GM20000 (cell line): Measurements from ENCODE around the gene LATS2.

ENCODE experiments used
- DNase-seq: peaks from one replicate; pipeline ENCODE4 v3.0.0; 2012; ENCODE audit warnings: low spot score
- TF ChIP-seq, protein P1 (sequence below): IDR thresholded peaks from 2 replicates; pipeline ENCODE4 v1.5.1; 2012; ENCODE audit warnings: mild to moderate bottlenecking, control low read depth; ENCODE audit errors: extremely low read depth, missing control alignments

The LATS2 gene

DNA sequence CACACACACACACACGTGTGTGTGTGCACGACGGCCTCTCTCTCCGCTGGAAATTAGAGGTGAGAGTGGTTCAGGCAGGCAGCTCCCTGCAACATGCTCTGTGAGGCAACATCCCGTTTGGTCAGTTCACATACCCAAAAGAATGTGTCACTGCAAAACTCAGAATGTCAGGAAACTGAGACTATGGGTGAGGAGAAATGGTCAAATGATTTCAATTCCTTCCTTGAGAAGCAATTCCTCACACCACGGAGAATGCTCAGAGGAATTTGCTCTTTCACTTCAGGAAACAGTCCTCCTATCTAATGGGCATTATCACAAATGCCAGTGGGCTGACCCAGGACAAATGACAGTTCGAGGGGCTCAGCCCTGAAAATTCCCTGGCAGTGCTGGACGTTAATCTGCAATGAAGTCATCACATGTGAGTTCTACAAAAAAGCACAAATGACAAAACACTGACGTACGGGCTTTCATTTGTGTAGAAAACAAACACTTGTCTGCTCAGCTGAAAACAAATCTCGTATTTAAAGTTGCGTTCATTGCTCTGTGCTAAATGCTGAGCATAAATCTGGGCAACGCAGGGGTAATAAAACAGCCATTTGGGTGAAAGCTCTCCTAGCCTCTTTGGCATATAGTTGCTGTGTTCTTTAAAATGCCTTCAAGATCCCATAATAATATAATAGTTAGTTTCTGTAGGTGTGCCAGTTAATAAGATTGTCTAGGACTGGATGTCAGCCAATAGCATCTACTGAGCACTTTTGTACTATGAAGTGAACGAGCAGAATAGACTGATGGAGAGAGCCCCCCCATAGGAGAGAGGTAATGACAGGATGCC, 18.6 kb upstream of the LATS2 start:
- no peak for DNase-seq

DNA sequence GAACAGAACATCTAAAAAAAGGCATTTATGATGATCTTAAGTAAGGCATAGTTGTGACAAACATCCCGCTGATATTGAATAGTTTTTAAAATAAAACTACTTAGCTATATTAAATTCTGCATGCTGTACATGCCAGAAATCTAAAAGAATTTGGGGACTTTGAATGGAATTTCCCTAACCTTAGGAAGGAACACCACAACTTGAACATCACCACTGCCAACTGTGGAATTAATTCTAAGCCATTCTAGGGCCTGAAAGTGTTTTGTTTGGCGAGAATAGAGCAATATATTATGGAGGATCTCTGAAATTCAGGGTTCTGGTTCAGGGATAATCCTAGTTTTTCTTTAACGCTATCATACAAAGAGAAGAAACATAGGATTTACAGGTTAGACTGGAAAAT, 17.8 kb upstream of the LATS2 start:
- DNase-seq = no peak
- TF ChIP-seq, protein P1, sequence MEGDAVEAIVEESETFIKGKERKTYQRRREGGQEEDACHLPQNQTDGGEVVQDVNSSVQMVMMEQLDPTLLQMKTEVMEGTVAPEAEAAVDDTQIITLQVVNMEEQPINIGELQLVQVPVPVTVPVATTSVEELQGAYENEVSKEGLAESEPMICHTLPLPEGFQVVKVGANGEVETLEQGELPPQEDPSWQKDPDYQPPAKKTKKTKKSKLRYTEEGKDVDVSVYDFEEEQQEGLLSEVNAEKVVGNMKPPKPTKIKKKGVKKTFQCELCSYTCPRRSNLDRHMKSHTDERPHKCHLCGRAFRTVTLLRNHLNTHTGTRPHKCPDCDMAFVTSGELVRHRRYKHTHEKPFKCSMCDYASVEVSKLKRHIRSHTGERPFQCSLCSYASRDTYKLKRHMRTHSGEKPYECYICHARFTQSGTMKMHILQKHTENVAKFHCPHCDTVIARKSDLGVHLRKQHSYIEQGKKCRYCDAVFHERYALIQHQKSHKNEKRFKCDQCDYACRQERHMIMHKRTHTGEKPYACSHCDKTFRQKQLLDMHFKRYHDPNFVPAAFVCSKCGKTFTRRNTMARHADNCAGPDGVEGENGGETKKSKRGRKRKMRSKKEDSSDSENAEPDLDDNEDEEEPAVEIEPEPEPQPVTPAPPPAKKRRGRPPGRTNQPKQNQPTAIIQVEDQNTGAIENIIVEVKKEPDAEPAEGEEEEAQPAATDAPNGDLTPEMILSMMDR = no peak

More for the DNA sequence above, 18.6 kb upstream of the LATS2 start:
- TF ChIP-seq, protein P1 = no peak

DNA sequence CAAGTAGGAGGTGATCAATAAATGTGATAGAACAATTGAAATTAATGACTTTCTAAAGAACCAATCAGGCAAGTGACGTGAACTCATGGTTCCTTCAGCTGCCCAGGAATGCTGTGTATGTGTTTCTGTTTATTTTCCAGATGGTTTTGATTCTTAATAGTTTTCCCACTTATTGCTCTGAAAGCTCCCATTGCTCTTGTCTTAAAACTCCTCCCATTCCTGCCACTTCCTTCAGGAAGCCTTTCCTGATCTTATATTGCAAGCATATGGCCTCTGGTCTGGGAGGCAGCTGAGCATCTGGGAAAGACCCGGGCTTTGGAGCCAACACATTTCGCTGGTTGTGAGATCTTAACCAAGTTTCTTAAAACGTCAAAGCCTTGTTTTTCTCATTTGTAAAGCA, 17.1 kb upstream of the LATS2 start:
- DNase-seq = no peak
- TF ChIP-seq, protein P1 = no peak

DNA sequence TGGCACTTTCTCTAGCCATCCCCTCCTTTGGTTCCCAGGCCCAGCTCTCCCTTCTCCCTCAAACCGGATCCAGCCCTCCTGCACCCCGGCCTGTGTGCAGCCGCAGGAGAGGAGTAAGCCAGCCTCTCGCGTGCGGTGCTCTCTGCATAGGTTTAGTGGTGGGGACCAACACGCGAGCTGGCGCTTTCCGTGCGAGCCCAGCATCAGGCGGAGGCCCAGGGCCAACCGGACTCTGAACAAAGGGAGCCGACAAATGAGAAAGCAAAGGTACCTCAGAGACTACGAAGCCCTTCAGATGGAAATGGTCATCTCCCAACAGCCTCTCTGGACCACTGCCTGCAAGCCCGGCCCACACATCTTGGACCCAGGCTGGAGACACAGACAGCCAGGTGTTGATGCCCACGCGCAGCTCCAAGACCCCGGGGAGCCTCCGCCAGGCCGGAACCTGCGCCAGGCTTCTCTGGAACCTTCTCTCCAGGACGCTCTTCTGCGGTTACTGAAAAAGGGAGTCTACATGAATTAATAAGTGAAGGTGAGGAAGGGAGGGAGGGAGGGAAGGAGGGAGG, 16.5 kb upstream of the LATS2 start:
- DNase-seq = no peak
- TF ChIP-seq, protein P1 = no peak

DNA sequence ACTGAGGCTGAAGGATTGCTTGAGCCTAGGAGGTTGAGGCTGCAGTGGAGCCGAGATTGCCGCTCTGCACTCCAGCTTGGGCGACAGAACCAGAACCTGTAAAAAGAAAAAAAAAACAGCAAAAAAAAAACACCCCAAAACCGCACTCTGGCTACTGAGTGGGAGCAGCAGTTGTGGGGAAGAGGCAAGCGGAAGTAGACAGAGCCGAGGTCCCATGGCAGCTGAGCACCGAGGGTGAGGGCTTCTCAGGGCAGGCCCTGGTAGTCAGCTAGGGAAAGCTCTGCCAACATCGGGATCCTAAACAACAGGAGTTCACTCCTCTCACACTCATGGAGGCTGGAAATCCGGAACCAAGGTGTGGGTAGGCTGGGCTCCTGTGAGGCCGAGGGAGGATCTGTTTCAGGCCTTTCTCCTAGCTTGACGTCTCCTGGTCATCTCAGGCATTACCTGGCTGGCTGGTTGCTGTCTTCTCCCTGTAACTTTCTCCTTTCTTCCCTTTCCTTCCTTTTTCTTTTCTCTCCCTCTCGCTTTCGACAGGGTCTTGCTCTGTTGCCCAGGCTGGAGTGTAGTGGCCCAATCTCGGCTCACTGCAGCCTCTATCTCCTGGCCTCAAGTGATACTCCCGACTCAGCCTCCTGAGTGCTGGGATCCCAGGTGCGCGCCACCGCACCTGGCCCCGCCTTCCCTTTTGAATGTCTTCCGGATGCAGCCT, 15.8 kb upstream of the LATS2 start:
- TF ChIP-seq, protein P1 = no peak
- no peak for DNase-seq

DNA sequence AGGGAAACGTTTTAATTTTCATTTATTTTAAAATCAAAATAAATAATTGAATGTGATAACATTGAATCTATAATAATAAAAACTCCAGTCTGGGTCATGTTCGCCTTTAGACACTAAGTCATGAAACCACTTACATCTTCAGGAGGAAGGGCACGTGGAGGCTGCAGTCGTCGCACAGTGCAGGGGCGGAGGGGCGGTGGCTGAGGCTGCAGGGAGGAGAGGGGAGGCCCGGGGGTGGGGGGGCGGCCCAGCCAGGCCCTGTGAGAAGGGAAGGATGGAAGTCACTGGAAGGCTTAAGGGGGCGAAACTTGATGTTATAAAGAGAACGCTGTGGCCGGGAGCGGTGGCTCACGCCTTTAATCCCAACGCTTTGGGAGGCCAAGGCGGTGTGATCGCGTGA, 14.9 kb upstream of the LATS2 start:
- DNase-seq = peak; percentile 28
- TF ChIP-seq, protein P1 = no peak
